HUES48 (cell line): ENCODE measurements around the gene UVRAG.

ENCODE experiments used
- H3K27ac ChIP-seq: one replicate; pipeline ENCODE4 v1.7.0; 2013; ENCODE audit warnings: low read depth, low read length, inconsistent platforms
- H3K27me3 ChIP-seq: 2 replicates; pipeline ENCODE4 v1.6.1; 2013; ENCODE audit warnings: mild to moderate bottlenecking, low read length; ENCODE audit not compliant: control insufficient read depth, insufficient read depth
- H3K36me3 ChIP-seq: 2 replicates; pipeline ENCODE4 v1.6.1; 2013; ENCODE audit warnings: low read length; ENCODE audit not compliant: control insufficient read depth, insufficient read depth
- H3K4me1 ChIP-seq: 2 replicates; pipeline ENCODE4 v1.6.1; 2013; ENCODE audit warnings: mild to moderate bottlenecking, low read length; ENCODE audit not compliant: control insufficient read depth, insufficient read depth
- H3K4me3 ChIP-seq: 2 replicates; pipeline ENCODE4 v1.5.1; 2013; ENCODE audit warnings: mild to moderate bottlenecking, low read depth, low read length
- H3K9ac ChIP-seq: 2 replicates; pipeline ENCODE4 v1.6.1; 2013; ENCODE audit warnings: mild to moderate bottlenecking, low read depth, low read length, moderate library complexity
- H3K9me3 ChIP-seq: 2 replicates; pipeline ENCODE4 v1.6.1; 2013; ENCODE audit warnings: low read length; ENCODE audit not compliant: control insufficient read depth, insufficient read depth

The UVRAG gene

DNA sequence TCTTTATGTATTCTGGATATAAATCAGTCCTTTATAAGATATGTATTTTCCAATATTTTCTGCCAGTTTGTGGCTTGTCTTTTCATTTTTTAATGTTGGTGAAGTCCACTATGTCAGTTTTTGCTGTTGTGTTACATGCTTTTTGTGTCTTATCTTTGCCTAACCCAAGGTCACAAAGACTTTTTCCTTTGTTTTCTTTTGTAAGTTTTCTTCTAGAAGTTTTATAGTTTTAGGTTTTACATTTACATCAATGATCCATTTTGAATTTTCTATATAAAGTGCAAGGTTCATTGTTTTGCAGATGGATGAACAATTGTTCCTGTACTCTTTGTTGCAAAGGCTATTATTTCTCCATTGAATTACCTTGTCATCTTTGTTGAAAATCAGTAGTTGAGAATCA is 69.3 kb downstream of the UVRAG start:
- peaks cover 2% of the 10 kb centered on the region; the same call in 1 of the 2 replicates for H3K36me3 ChIP-seq
- H3K4me3 ChIP-seq = no peak overlapping the region
- H3K4me1 ChIP-seq = no peaks in the 10 kb centered on the region
- H3K27ac ChIP-seq = no peak overlapping the region
- no peaks in the 10 kb centered on the region for H3K9me3 ChIP-seq
- no peak overlapping the region for H3K9ac ChIP-seq
- no peaks in the 10 kb centered on the region for H3K27me3 ChIP-seq

- no peak overlapping the region for H3K27ac ChIP-seq
- no peak overlapping the region for H3K4me3 ChIP-seq
- H3K9me3 ChIP-seq = no peaks in the 10 kb centered on the region
- H3K4me1 ChIP-seq = no peaks in the 10 kb centered on the region
- H3K27me3 ChIP-seq = no peaks in the 10 kb centered on the region
- 0 out of 2 replicates have a peak, but pooled peaks cover 5% of the 10 kb centered on the region for H3K36me3 ChIP-seq
- H3K9ac ChIP-seq = no peak overlapping the region
Measured at GRCh38 chr11:75888416-75888815, 73.4 kb downstream of the UVRAG start.

GRCh38 chr11:75891947-75892739 is 77.1 kb downstream of the UVRAG start:
- Histone ChIP-seq H3K4me1 (no peaks in the 10 kb centered on the region), H3K36me3 (0 out of 2 replicates have a peak, but pooled peaks cover 5% of the 10 kb centered on the region), H3K9me3 (no peaks in the 10 kb centered on the region), H3K4me3 (no peak overlapping the region), H3K27me3 (no peaks in the 10 kb centered on the region), H3K9ac (no peak overlapping the region), H3K27ac (no peak overlapping the region)

DNA sequence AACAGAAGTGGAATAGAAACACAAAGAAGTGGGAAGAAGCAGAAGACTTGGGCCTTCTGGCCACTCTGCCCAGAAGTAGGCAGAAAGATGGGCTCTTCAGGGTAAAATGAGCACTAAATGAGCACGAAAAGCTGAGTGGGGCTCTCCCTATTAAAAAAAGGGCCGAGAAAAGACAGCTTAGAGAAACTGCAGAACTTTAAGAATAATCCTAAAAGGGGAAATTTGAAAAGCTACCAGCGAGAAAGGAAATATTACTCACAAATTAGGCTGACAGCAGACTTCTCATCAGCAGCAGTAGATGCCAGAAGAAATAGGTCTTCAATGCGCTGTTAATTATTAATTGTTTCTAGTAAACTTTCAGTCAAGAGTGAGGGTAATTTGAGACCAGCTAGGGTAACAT is 78.2 kb downstream of the UVRAG start:
- H3K36me3 ChIP-seq = 0 out of 2 replicates have a peak, but pooled peaks cover 5% of the 10 kb centered on the region
- no peak overlapping the region for H3K9ac ChIP-seq
- H3K27ac ChIP-seq = no peak overlapping the region
- no peaks in the 10 kb centered on the region for H3K27me3 ChIP-seq
- H3K9me3 ChIP-seq = no peaks in the 10 kb centered on the region
- H3K4me3 ChIP-seq = no peak overlapping the region
- no peaks in the 10 kb centered on the region for H3K4me1 ChIP-seq

DNA sequence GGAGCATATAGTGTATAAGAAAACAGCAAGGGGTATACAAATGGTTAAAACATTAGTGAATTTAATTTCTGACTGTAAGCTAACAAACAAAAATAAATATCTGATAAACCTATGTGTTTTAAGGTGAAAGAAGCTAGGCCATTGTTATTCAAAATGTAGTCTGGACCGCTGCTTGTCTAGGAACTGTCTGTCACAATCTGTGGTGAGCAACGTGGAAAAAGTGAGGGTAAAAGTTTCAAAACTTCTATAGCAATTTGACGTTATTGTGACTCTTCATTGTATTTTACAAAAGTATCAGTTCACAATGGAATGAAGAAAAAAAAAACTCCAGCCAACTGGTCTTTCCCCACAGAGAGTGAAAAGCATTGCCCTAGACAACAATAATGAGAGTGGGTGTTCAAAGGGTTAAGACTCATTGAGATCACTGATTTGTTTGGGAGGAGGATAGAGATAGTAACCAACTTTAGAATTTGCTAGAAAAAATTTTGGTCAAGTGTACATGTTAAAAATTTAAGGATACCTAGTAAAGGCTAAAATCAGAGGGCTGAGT is 79.1 kb downstream of the UVRAG start:
- Histone ChIP-seq H3K27me3 (no peaks in the 10 kb centered on the region), H3K36me3 (0 out of 2 replicates have a peak, but pooled peaks cover 5% of the 10 kb centered on the region), H3K27ac (no peak overlapping the region), H3K9ac (no peak overlapping the region), H3K9me3 (no peaks in the 10 kb centered on the region), H3K4me3 (no peak overlapping the region), H3K4me1 (no peaks in the 10 kb centered on the region)

GRCh38 chr11:75896843-75897419 is 81.9 kb downstream of the UVRAG start:
- Histone ChIP-seq H3K36me3 (0 out of 2 replicates have a peak, but pooled peaks cover 3% of the 10 kb centered on the region), H3K4me3 (no peak overlapping the region), H3K27me3 (no peaks in the 10 kb centered on the region), H3K4me1 (no peaks in the 10 kb centered on the region), H3K27ac (no peak overlapping the region), H3K9ac (no peak overlapping the region), H3K9me3 (no peaks in the 10 kb centered on the region)

DNA sequence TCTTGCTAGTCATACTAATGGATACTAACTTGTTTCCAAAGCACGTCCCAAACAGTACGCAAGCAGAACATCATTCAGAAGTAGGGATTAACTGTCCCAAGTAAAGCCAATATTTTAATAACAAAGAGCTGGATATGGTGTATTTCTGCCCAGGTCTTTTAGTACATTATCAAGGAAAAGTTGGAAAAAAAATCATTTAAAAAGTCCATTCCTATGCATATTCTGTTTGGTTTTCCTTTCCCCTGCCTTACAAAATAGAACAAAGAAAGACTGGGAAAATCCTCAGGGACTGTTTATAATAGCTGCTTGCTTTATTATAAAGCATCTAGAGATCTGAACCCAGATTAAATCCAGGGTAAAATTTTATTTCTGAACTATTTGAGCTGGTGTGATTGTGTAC is 83.9 kb downstream of the UVRAG start:
- no peak overlapping the region for H3K4me3 ChIP-seq
- no peaks in the 10 kb centered on the region for H3K9me3 ChIP-seq
- H3K27ac ChIP-seq = no peak overlapping the region
- H3K4me1 ChIP-seq = no peaks in the 10 kb centered on the region
- no peaks in the 10 kb centered on the region for H3K27me3 ChIP-seq
- no peaks in the 10 kb centered on the region for H3K36me3 ChIP-seq
- no peak overlapping the region for H3K9ac ChIP-seq

DNA sequence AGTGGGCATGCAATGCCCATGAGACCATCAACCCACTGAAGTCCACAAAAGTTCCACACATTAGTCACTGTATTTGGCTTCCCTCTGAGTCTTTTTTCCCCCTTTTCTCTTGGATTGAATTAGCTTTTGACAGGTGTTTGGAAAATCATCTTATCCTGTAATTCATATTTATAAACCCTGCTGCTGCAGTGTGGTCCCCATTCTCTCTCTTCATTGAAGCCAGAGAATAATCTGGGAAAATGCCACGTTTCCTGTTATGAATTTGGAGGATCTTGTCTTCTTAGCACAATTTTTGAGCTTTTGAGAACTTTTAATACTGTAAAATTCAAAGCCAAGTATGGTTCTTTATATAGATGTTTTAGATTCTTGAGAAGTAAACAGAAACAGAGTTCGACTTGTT is 84.8 kb downstream of the UVRAG start:
- H3K9me3 ChIP-seq = no peaks in the 10 kb centered on the region
- no peaks in the 10 kb centered on the region for H3K36me3 ChIP-seq
- H3K27ac ChIP-seq = no peak overlapping the region
- H3K27me3 ChIP-seq = no peaks in the 10 kb centered on the region
- no peak overlapping the region for H3K4me3 ChIP-seq
- no peak overlapping the region for H3K9ac ChIP-seq
- H3K4me1 ChIP-seq = no peaks in the 10 kb centered on the region

GRCh38 chr11:75900848-75901247 is 85.8 kb downstream of the UVRAG start:
- H3K4me3 ChIP-seq = no peak overlapping the region
- no peaks in the 10 kb centered on the region for H3K36me3 ChIP-seq
- H3K27me3 ChIP-seq = no peaks in the 10 kb centered on the region
- H3K4me1 ChIP-seq = no peaks in the 10 kb centered on the region
- H3K9ac ChIP-seq = no peak overlapping the region
- H3K9me3 ChIP-seq = no peaks in the 10 kb centered on the region
- H3K27ac ChIP-seq = no peak overlapping the region

- no peaks in the 10 kb centered on the region for H3K36me3 ChIP-seq
- H3K9ac ChIP-seq = no peak overlapping the region
- no peak overlapping the region for H3K4me3 ChIP-seq
- H3K27me3 ChIP-seq = no peaks in the 10 kb centered on the region
- H3K9me3 ChIP-seq = no peaks in the 10 kb centered on the region
- no peaks in the 10 kb centered on the region for H3K4me1 ChIP-seq
- H3K27ac ChIP-seq = no peak overlapping the region
Measured at GRCh38 chr11:75902631-75903030, 87.6 kb downstream of the UVRAG start.

- Histone ChIP-seq H3K4me3 (no peak overlapping the region), H3K4me1 (no peaks in the 10 kb centered on the region), H3K27ac (no peak overlapping the region)
Measured at GRCh38 chr11:75903276-75903675, 88.3 kb downstream of the UVRAG start.

More at GRCh38 chr11:75903276-75903675, 88.3 kb downstream of the UVRAG start:
- H3K27me3 ChIP-seq = no peaks in the 10 kb centered on the region
- H3K9ac ChIP-seq = no peak overlapping the region
- H3K9me3 ChIP-seq = no peaks in the 10 kb centered on the region
- H3K36me3 ChIP-seq = no peaks in the 10 kb centered on the region
